Keratinocyte (primary cell): ENCODE measurements around the gene CD1E.

ENCODE experiments used
- CTCF ChIP-seq, 3 experiments: IDR thresholded peaks in 1 of 3; conservative IDR thresholded peaks in 1 of 3; optimal IDR thresholded peaks in 1 of 3; 2 replicates in 2 of 3; 3 replicates in 1 of 3; pipeline versions ENCODE3 to v1.5.1; 2011; ENCODE audit warnings: low read length in 3 of 3, mild to moderate bottlenecking in 3 of 3, moderate library complexity in 2 of 3, control low read depth in 1 of 3, inconsistent platforms in 1 of 3; ENCODE audit not compliant: insufficient read depth in 2 of 3; ENCODE audit errors: extremely low read depth in 1 of 3
- EZH2 ChIP-seq: IDR thresholded peaks from one replicate; pipeline ENCODE4 v1.6.1; 2012; ENCODE audit warnings: inconsistent platforms, mild to moderate bottlenecking, low read length, moderate library complexity

DNA sequence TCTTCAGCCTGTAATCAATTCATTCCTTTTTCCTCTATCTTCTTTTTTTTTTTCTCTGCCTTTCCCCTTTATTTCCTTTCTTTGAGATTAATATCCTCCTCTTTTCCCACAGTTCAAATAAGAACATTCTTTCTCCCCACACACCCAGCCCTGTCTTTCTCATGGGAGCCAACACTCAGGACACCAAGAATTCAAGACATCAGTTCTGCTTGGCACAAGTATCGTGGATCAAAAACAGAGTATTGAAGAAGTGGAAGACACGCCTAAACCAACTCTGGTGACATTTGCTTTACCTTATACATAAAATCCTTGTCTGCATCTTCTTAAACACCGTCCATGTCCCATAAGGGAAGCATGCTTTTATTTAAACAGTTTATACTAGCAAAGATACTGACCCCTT lies 2.9 kb downstream of the CD1E start:
- TF ChIP-seq CTCF (optimal IDR thresholded peaks at IDR 0.05 in 1 of 3, IDR thresholded peaks at IDR 0.05 in 1 of 3, conservative IDR thresholded peaks at IDR 0.05 in 1 of 3; ENCODE audit: extremely low read depth in 1 of 3, insufficient read depth in 2 of 3, low read length in 3 of 3) (no peak), EZH2 (no peak)
